T-helper 1 cell (primary cell): ENCODE results near the gene C8A.

Experiments used
- DNase-seq, 5 donors: peaks; one replicate each; pipeline ENCODE4 v3.0.0-alpha.2; 2012 to 2020

The C8A gene

GRCh38 chr1:56929492-56929891 is 74.9 kb downstream of the C8A start:
- DNase-seq: no peak

DNA sequence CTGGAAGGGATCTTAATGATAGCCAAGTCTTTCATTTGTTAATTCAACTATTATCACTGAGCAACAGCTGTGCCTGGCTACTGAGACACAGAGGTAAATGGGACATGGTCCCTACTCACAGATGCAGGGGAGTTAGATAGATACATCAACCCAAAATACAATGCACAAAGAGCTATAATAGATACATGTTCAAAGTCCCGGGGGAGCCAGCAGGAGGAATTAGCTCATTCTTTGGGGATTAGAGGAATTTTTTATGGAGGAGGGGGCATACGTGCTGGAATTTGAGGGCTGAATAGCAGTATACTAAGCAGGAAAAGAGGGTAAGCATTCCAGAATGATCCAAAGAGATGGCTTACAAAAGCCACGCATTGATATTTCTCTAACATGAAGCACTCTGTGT is 76.6 kb downstream of the C8A start:
- no peak for DNase-seq

DNA sequence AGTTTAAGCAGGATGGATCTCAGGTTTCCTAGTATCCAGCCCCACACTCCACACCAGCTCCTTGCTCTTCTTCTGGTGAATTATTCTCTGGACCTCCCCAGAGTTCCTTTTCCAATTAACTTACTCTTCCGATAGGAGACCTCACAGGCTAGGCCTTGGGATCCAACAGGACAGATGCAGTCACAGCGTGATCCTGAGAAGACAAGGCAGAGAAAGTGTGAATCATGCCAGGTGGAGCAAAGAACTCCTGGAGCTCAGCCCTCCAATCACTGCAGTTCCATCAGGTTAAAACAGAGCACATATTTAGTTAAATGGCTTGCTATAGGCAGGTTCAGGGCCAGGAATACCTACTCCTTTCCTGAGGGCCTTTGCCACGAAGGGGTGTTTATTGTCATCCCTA is 77.1 kb downstream of the C8A start:
- no peak for DNase-seq

- no peak for DNase-seq
Observed at GRCh38 chr1:56933161-56933560, 78.6 kb downstream of the C8A start.

GRCh38 chr1:56933606-56934005 is 79.0 kb downstream of the C8A start:
- DNase-seq: no peak

GRCh38 chr1:56934430-56935060 is 79.9 kb downstream of the C8A start:
- no peak for DNase-seq

- DNase-seq: no peak
Observed at GRCh38 chr1:56938646-56939045, 84.0 kb downstream of the C8A start.

DNA sequence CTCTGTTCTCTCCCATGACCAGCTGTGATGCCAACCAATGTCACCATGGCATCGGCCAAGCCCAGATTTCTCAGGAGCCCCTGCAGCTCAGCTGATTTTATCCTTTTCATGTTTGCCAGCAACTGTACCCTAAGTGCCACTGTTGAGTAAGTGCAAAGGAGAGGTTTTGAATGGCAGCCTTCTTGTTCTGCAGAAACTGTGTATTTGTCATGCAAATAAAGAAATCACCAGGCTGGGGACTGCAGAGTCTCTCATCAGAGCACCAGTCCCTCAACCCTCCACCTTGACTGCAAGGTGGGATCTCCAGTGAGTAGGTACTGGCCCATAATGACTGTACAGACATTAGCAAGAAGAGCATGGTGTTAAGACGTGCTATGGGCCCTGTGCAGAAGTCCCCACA is 84.6 kb downstream of the C8A start:
- no peak for DNase-seq

GRCh38 chr1:56940039-56940438 is 85.4 kb downstream of the C8A start:
- no peak for DNase-seq

GRCh38 chr1:56948403-56949023 is 93.9 kb downstream of the C8A start:
- no peak for DNase-seq

GRCh38 chr1:56952501-56952900 is 97.9 kb downstream of the C8A start:
- DNase-seq: no peak

GRCh38 chr1:56953386-56953785 is 98.8 kb downstream of the C8A start:
- no peak for DNase-seq

DNA sequence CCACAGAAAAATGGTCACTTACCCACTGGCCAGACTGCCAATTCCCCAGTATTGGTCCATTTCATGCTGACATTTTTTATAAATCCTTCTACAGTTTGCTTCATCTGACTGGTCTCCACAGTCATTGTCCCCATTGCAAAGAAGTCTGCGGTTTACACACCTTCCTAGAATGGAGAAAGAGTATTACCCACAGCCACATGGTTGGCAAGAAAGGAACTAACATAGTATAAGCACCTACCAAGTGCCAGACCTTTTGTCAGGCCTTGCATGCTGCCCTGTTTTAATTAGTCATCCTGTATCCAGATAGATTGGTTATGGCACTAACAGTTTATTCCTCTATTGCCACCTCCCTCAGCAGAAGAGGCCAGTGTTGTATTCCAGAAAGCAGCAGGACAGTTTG is 100.1 kb downstream of the C8A start:
- no peak for DNase-seq

DNA sequence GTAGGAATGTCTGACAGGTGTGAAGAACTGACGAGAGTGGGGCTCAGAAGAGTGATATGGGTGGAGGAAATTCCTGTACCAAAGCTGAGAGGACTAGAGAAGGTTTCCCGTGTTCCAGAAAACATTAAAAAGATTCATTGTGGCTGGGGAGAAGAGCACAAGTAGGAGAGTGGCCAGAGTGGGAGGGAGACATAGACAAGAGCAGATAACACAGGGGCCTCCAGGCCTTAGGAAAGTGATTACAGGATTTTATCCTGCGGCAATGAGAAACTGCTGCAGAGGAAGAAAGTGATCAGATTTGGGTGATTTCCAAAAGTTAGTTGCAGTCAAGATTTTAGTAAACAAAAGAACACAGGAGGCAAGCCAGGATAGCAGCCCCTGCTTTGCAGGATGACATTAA is 103.3 kb downstream of the C8A start:
- no peak for DNase-seq

- DNase-seq: no peak
Observed at GRCh38 chr1:56958526-56958925, 103.9 kb downstream of the C8A start.

DNA sequence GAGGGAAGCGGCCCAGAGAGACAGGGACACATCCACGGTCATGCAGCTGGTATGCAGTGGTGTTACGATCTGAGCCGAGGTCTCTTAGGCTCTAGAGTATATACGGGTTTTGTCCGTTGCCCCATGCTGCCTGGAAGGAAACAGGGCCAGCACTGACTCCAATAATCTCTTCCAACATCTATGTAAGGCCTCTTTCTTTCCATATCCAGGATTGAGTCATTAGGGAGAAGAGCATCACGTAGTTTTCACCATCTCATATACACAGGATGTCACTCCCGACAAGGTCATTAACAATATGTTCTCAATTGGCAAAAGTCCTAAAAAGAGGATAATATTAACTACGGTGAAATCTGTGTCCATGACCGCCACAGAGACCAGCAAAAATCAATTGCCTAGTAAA is 106.8 kb downstream of the C8A start:
- DNase-seq: no peak

GRCh38 chr1:56963667-56964066 is 109.1 kb downstream of the C8A start:
- no peak for DNase-seq

GRCh38 chr1:56964349-56965017 is 109.9 kb downstream of the C8A start:
- no peak for DNase-seq

GRCh38 chr1:56965191-56965590 is 110.6 kb downstream of the C8A start:
- no peak for DNase-seq

- DNase-seq: no peak
Observed at GRCh38 chr1:56965916-56966697, 111.5 kb downstream of the C8A start, which contains the start of gene C8B. TSS of gene C8B (minus strand) at chr1:56966015. CDS start at chr1:56965948, 67 bp downstream.

DNA sequence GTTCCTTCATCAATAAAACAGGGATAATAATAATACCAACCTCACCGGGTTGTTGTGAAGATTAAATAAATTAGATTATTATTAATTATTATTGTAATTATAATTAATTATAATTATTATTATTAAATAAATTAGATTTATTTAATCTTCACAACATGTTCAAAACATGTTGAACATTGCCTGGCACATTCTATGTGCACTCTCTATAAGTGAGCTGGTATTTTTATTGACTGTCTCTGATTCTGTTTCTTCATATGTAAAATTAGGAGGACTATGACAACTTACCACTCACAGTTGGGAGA is 112.1 kb downstream of the C8A start:
- no peak for DNase-seq

DNA sequence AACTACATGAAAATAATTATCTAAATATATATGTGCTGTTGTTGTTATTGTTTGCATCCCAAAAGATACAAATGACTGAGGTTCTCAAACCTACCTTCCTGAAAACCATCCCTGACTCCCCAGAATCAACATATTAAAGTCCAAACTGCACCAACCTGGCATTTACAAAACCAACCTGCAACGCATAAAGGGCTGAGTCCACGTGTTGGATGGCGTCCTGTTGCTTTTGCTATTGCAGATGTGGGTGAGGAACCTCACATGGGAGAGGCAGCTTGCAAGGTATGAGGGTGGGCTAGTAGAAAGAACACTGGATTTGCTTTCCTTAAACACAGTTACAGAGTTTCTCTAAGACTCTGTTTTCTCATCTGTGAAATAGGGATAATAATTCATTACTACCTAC is 112.8 kb downstream of the C8A start:
- no peak for DNase-seq
